Measurements from ENCODE around the gene VSNL1.

DNA sequence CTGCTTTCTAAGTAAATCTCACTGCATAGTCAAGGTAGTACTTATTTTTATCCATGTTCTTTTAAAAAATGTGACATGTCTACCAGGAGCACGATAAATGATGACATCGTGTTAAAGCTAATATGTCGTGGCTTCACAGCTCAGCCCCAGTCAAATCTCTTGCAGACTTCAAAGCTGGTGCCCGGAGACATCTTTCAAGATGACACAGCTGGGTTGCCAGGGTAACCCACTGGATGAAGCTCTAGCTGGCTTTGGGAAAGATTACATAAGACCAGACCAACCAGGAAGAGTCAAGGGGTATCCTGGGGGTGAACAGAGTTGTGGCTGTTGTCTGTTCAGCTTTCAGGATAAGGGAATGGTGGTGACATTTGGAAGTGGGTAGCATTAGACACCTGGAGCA, 67.8 kb downstream of the VSNL1 start:
- TF ChIP-seq, protein P1, sequence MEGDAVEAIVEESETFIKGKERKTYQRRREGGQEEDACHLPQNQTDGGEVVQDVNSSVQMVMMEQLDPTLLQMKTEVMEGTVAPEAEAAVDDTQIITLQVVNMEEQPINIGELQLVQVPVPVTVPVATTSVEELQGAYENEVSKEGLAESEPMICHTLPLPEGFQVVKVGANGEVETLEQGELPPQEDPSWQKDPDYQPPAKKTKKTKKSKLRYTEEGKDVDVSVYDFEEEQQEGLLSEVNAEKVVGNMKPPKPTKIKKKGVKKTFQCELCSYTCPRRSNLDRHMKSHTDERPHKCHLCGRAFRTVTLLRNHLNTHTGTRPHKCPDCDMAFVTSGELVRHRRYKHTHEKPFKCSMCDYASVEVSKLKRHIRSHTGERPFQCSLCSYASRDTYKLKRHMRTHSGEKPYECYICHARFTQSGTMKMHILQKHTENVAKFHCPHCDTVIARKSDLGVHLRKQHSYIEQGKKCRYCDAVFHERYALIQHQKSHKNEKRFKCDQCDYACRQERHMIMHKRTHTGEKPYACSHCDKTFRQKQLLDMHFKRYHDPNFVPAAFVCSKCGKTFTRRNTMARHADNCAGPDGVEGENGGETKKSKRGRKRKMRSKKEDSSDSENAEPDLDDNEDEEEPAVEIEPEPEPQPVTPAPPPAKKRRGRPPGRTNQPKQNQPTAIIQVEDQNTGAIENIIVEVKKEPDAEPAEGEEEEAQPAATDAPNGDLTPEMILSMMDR (IDR thresholded peaks at IDR 0.05; ENCODE audit: low read length), result no peak
- TF ChIP-seq EZH2 (IDR thresholded peaks at IDR 0.05; ENCODE audit: borderline replicate concordance, low read length), result no peak
